SU-DHL-6 (cell line): ENCODE data around the gene KRT222.

Experiments used
- CTCF ChIP-seq: fragments of 200-600 bp; sonication (generic); IDR thresholded peaks from one replicate; pipeline ENCODE4 v1.5.1; 2017; ENCODE audit warnings: antibody characterized with exemption, mild to moderate bottlenecking, low read length, moderate library complexity; ENCODE audit not compliant: insufficient read depth, poor library complexity, severe bottlenecking
- EZH2phosphoT487 ChIP-seq: fragments of 200-600 bp; sonication (generic), shearing (Covaris generic); conservative IDR thresholded peaks from 2 replicates; pipeline ENCODE4 v1.6.1; 2018; ENCODE audit warnings: mild to moderate bottlenecking, antibody characterized with exemption, low read length, moderate library complexity, mixed read lengths

GRCh38 chr17:40647624-40648383 is 17.2 kb downstream of the KRT222 start, which contains the start of gene SMARCE1:
- no peak for TF ChIP-seq CTCF
- TF ChIP-seq EZH2phosphoT487 = no peak
